ENCODE data around the gene FBXO10. TPM values are rescaled to one million over a fixed set of nuclear protein-coding genes. Genes with fewer than 3 reads are reported as not detected.

FBXO10 gene
- total RNA-seq, 4 donors from 2014 or later = 2.4 to 5.5 (median 3.7) TPM

- WGBS, 2 donors = 97% methylated on average over 1 of the region's 1 CpG
- no peak overlapping the region for H3K4me3 ChIP-seq (ENCODE audit: low read depth, poor library complexity, severe bottlenecking)
- no peak for DNase-seq (ENCODE audit: low spot score in 2 of 2)
- intact Hi-C loops (cut with DNase I; ENCODE audit: low total_unique reads) = no loop called here
- TF ChIP-seq POLR2A (IDR thresholded peaks at IDR 0.05) = no peak
- no peak for TF ChIP-seq CTCF (IDR thresholded peaks at IDR 0.05)
Observed at GRCh38 chr9:37571282-37571681, 4.9 kb downstream of the FBXO10 start.

GRCh38 chr9:37566716-37567115, 9.5 kb downstream of the FBXO10 start:
- intact Hi-C loops (cut with DNase I; ENCODE audit: low total_unique reads) = no loop called here
- 69 to 79% methylated on average over 3 of the region's 3 CpGs for WGBS, 2 donors
- no peak for DNase-seq (ENCODE audit: low spot score in 2 of 2)
- no peak overlapping the region for H3K4me3 ChIP-seq (ENCODE audit: low read depth, poor library complexity, severe bottlenecking)
- TF ChIP-seq CTCF (IDR thresholded peaks at IDR 0.05) (no peak), POLR2A (IDR thresholded peaks at IDR 0.05) (no peak)

- no peak for DNase-seq (ENCODE audit: low spot score in 2 of 2)
- TF ChIP-seq POLR2A (IDR thresholded peaks at IDR 0.05) (no peak), CTCF (IDR thresholded peaks at IDR 0.05) (no peak)
- no peak overlapping the region for H3K4me3 ChIP-seq (ENCODE audit: low read depth, poor library complexity, severe bottlenecking)
- intact Hi-C loops (cut with DNase I; ENCODE audit: low total_unique reads) = no loop called here
- WGBS, 2 donors = 80 to 85% methylated on average over 7 of the region's 7 CpGs
Observed at GRCh38 chr9:37565661-37566618, 10.2 kb downstream of the FBXO10 start.

- intact Hi-C loops (cut with DNase I; ENCODE audit: low total_unique reads) = no loop called here
- DNase-seq (ENCODE audit: low spot score in 2 of 2) = no peak
- H3K4me3 ChIP-seq (ENCODE audit: low read depth, poor library complexity, severe bottlenecking) = no peak overlapping the region
- TF ChIP-seq CTCF (IDR thresholded peaks at IDR 0.05) (no peak), POLR2A (IDR thresholded peaks at IDR 0.05) (no peak)
- 82 to 93% methylated on average over 4 of the region's 4 CpGs for whole genome bisulfite sequencing, 2 donors
Observed at GRCh38 chr9:37564916-37565315, 11.3 kb downstream of the FBXO10 start.

- WGBS, 2 donors = 61 to 87% methylated on average over 3 of the region's 3 CpGs
- intact Hi-C loops (cut with DNase I; ENCODE audit: low total_unique reads) = no loop called here
- TF ChIP-seq CTCF (IDR thresholded peaks at IDR 0.05) (no peak), POLR2A (IDR thresholded peaks at IDR 0.05) (no peak)
Observed at GRCh38 chr9:37563806-37564513, 12.2 kb downstream of the FBXO10 start.

More at GRCh38 chr9:37563806-37564513, 12.2 kb downstream of the FBXO10 start:
- H3K4me3 ChIP-seq (ENCODE audit: low read depth, poor library complexity, severe bottlenecking) = no peak overlapping the region
- no peak for DNase-seq (ENCODE audit: low spot score in 2 of 2)

All from lower leg skin (tissue), 4 donors.